ENCODE results near the gene CTTNBP2. TPM values are rescaled to one million over a fixed set of nuclear protein-coding genes. Genes with fewer than 3 reads are reported as not detected.

Gene CTTNBP2
- polyA plus RNA-seq, 2 of the 4 experiments (the other 2 are of a cell fraction): 0.18 to 0.25 TPM

DNA sequence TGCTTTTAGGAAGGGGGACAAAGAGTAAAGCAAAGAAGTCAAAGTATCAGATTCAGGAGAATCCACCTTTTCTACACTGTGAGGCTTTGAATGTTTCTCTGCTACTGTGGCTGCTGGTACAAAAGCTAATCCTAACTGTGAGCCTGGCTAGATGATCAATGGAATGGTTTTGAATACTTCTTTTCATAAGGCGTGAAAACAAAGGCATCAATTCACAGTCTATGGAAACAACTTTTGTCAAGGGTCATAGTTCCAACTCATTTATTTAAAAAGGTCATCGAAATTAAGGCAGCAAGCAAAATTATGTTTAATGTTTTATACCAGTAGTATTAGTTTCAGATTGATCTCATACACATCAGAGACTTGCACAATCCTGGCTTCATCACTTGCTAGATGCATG, 118.1 kb downstream of the CTTNBP2 start:
- POLR2A ChIA-PET: no interaction called here
- no peak overlapping the region for H3K4me3 ChIP-seq
- CTCF ChIA-PET: no interaction called here
- no peak for FAIRE-seq
- no peak for ATAC-seq
- DNase-seq (ENCODE audit: low read depth in 1 of 2, low spot score in 1 of 2): no peak
- WGBS (ENCODE audit: missing lambda C conversion rate): 35% methylated on average over 2 of the region's 2 CpGs
- no peaks in the 10 kb centered on the region for H3K4me1 ChIP-seq
- TF ChIP-seq, protein P1, sequence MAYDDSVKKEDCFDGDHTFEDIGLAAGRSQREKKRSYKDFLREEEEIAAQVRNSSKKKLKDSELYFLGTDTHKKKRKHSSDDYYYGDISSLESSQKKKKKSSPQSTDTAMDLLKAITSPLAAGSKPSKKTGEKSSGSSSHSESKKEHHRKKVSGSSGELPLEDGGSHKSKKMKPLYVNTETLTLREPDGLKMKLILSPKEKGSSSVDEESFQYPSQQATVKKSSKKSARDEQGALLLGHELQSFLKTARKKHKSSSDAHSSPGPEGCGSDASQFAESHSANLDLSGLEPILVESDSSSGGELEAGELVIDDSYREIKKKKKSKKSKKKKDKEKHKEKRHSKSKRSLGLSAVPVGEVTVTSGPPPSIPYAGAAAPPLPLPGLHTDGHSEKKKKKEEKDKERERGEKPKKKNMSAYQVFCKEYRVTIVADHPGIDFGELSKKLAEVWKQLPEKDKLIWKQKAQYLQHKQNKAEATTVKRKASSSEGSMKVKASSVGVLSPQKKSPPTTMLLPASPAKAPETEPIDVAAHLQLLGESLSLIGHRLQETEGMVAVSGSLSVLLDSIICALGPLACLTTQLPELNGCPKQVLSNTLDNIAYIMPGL (CRISPR knock-in tag; IDR thresholded peaks at IDR 0.05; ENCODE audit: borderline replicate concordance): no peak
- no peak for TF ChIP-seq CBX2 (IDR thresholded peaks at IDR 0.05; ENCODE audit: borderline replicate concordance, low read depth)
- no peak for TF ChIP-seq ZC3H11A (IDR thresholded peaks at IDR 0.05)
- TF ChIP-seq ZNF302 (CRISPR knock-in tag; IDR thresholded peaks at IDR 0.05): no peak
- no peak for TF ChIP-seq USF2 (IDR thresholded peaks at IDR 0.05)
- no peak for TF ChIP-seq FOXS1 (CRISPR knock-in tag; IDR thresholded peaks at IDR 0.05)
- TF ChIP-seq, protein P2, sequence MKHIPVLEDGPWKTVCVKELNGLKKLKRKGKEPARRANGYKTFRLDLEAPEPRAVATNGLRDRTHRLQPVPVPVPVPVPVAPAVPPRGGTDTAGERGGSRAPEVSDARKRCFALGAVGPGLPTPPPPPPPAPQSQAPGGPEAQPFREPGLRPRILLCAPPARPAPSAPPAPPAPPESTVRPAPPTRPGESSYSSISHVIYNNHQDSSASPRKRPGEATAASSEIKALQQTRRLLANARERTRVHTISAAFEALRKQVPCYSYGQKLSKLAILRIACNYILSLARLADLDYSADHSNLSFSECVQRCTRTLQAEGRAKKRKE (CRISPR knock-in tag; IDR thresholded peaks at IDR 0.05; ENCODE audit: low read depth): no peak
- no peaks in the 10 kb centered on the region for H3K9me3 ChIP-seq
- no peak overlapping the region for H3K4me2 ChIP-seq
- no peak overlapping the region for H3K27ac ChIP-seq

DNA sequence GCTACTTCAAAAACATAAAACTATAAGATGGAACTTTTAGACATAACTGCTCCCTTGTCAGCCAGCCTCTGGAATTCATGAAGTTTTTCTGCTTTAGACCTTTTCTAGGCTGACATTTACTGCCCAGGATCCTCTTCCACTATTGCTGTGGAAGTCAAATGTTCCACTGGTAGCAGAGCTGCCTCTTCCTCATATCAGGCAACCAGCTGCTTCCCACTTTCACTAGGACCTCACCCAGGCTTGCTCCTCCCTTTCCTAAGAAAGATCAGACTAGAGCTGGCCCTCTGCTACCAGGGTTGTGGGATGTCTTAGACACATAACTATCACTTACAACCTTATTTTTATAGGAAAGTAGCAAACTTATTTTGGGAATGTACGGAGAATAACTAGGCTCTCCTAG, 121.5 kb downstream of the CTTNBP2 start:
- Histone ChIP-seq H3K4me1 (no peaks in the 10 kb centered on the region), H3K4me2 (no peak overlapping the region), H3K9me3 (no peaks in the 10 kb centered on the region), H3K4me3 (no peak overlapping the region), H3K27ac (no peak overlapping the region)
- ATAC-seq (no peak), FAIRE-seq (no peak), DNase-seq (ENCODE audit: low read depth in 1 of 2, low spot score in 1 of 2) (no peak)
- 33% methylated on average over 1 of the region's 1 CpG for WGBS (ENCODE audit: missing lambda C conversion rate)
- TF ChIP-seq CBX2 (IDR thresholded peaks at IDR 0.05; ENCODE audit: borderline replicate concordance, low read depth): no peak
- TF ChIP-seq HOXA7 (CRISPR knock-in tag; IDR thresholded peaks at IDR 0.05): no peak
- TF ChIP-seq, protein P3, sequence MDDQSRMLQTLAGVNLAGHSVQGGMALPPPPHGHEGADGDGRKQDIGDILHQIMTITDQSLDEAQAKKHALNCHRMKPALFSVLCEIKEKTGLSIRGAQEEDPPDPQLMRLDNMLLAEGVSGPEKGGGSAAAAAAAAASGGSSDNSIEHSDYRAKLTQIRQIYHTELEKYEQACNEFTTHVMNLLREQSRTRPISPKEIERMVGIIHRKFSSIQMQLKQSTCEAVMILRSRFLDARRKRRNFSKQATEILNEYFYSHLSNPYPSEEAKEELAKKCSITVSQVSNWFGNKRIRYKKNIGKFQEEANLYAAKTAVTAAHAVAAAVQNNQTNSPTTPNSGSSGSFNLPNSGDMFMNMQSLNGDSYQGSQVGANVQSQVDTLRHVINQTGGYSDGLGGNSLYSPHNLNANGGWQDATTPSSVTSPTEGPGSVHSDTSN (IDR thresholded peaks at IDR 0.05): no peak
- TF ChIP-seq, protein P2 (CRISPR knock-in tag; IDR thresholded peaks at IDR 0.05; ENCODE audit: low read depth): no peak
- TF ChIP-seq SMC3 (IDR thresholded peaks at IDR 0.05): no peak
- TF ChIP-seq MAZ (IDR thresholded peaks at IDR 0.05; ENCODE audit: borderline replicate concordance, low read depth, low read length): no peak
- no peak for TF ChIP-seq ZC3H11A (IDR thresholded peaks at IDR 0.05)
- TF ChIP-seq HOXB5 (CRISPR knock-in tag; IDR thresholded peaks at IDR 0.05): no peak
- TF ChIP-seq, protein P4, sequence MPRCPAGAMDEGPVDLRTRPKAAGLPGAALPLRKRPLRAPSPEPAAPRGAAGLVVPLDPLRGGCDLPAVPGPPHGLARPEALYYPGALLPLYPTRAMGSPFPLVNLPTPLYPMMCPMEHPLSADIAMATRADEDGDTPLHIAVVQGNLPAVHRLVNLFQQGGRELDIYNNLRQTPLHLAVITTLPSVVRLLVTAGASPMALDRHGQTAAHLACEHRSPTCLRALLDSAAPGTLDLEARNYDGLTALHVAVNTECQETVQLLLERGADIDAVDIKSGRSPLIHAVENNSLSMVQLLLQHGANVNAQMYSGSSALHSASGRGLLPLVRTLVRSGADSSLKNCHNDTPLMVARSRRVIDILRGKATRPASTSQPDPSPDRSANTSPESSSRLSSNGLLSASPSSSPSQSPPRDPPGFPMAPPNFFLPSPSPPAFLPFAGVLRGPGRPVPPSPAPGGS (IDR thresholded peaks at IDR 0.05): no peak
- TF ChIP-seq CHD2 (IDR thresholded peaks at IDR 0.05; ENCODE audit: low read length, partially characterized antibody): no peak
- POLR2A ChIA-PET: no interaction called here
- CTCF ChIA-PET: interaction anchor here (0.8 to 1.6 kb wide), 6 partner anchors 9 to 443 kb away, joined by 3 to 6 read pairs (median 3); no protein-coding TSS in a partner anchor

Measured in A549 (cell line).